GM10847 (cell line): ENCODE data around the gene SOX6.

Source experiments
- POLR2A ChIP-seq: IDR thresholded peaks from 2 replicates; pipeline ENCODE4 v1.6.1; 2011; ENCODE audit not compliant: insufficient read length; ENCODE audit errors: extremely low read depth

SOX6 gene

DNA sequence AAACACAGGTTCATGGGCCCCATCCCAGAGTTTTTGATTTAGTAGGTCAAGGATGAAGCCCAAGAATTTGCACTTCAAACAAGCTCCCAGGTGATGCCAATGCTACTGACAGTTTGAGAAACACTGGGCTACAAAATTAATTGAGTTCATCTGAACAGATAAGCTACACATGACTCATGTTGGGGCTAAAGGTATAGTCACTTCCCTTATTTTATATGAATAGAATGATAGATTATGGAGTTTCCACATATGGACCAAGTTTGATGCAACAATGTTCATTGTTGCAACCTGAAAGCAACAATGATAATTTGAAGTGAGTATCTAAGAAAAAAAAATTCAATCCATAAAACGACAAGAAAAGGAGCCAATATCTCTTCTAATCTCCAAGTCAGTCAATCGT lies 54.9 kb downstream of the SOX6 start:
- TF ChIP-seq POLR2A: no peak

GRCh38 chr11:16299884-16300782 lies 56.2 kb downstream of the SOX6 start:
- no peak for TF ChIP-seq POLR2A

DNA sequence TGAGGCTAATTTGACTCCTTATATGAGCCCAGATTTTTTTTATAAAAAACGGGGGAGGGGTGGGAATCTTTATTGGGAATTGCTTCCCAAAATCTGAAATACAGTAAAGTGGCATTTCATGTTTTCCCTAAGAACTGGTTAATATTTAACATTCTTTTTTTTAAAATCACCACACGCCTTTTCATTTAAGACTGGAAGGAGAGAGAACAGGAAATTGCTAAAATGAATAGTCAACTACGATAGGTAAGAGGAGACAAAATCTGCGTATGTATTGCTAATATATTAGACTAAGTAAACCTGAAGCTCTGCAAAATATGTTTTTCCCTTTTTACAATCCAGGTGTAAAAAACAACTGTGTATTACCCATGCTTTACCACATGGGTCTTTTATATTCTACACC lies 57.0 kb downstream of the SOX6 start:
- TF ChIP-seq POLR2A: no peak

DNA sequence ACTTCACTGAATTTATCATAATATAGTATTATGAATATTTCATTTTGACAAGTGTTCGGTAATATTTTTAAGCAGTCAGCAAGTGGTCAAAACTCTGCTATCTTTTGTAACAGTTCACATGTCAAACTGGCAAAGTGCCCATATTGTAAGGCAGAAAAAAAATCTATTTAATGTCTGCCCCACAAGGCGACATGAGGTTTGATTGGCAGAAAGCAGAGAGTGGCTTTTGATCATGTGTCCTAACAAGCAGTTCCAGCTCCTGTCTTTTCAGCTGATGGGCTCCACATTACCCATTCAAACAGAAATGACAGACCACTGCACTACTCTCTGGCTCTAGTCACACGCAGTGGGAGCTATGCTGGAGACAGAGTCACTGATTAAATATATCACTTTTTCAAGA lies 59.0 kb downstream of the SOX6 start:
- TF ChIP-seq POLR2A: no peak

GRCh38 chr11:16296273-16296672 lies 60.1 kb downstream of the SOX6 start:
- no peak for TF ChIP-seq POLR2A

GRCh38 chr11:16295592-16295991 lies 60.8 kb downstream of the SOX6 start:
- TF ChIP-seq POLR2A: no peak

- no peak for TF ChIP-seq POLR2A
Observed at GRCh38 chr11:16293204-16293681, 63.1 kb downstream of the SOX6 start.

GRCh38 chr11:16292167-16292859 lies 64.0 kb downstream of the SOX6 start:
- no peak for TF ChIP-seq POLR2A

DNA sequence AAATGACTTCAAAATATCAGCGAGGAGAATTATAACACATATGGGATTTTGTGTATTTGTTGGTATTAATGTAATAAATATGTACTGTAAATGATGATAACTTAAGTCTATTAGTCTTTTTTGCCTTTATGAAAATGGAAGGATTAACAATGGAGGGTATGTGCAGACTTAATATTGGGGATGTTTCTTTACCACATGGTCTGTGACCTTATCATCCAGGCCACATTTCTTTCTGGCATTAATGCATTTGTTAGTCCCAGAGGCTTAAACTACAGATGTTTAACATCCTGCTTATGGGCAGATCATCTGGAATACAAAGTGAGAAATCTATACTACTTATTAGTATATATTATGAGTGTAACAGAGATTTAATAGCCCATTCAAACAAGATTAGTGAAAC lies 64.6 kb downstream of the SOX6 start:
- no peak for TF ChIP-seq POLR2A

DNA sequence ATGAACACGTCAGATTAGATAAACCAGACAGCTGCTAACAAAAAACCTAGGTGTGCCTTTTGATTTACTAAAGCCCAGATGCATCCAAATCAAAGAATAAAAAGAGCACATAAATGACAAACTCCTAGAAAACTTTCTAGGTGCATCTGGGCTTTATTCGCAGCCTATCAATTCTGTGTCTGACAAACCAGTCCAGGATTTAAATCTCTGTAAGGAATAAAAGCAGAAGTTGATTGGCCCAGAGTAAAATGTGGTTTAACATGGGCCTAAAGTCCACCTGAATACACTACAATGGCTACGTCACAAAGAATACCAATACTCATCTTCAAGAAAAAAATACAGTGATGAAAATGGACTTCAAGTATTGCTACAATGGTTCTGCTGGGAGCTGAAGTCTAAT lies 66.8 kb downstream of the SOX6 start:
- TF ChIP-seq POLR2A: no peak

DNA sequence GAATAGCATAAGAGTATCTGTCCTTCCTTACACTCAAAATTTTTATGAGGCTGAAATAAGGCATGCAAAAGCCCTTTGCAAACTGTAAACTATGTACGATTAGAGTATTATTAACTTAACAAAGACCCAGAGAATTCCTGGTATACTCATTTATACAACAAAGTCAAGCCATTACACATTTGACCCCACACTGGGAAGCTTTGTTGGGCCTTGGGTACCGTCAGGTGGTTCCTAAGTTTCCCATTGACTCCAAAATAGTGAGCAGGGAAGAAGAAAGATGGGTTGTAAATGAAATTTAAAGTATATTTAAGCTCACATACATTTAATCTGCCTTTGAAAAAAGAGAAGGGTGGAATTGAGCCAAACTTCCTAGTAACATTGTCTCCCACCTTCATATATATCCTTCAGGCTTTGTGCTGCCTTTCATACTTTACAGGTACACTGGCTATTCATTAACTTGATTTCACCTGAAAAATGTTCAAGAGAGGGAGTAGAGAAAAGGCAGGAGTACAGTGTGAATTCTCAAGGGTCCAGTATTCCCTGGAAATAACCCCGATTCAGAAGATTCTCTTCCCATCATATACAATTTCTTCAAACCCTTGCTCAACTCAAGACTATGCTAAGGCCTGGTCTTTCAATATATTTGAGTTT lies 68.6 kb downstream of the SOX6 start:
- no peak for TF ChIP-seq POLR2A

DNA sequence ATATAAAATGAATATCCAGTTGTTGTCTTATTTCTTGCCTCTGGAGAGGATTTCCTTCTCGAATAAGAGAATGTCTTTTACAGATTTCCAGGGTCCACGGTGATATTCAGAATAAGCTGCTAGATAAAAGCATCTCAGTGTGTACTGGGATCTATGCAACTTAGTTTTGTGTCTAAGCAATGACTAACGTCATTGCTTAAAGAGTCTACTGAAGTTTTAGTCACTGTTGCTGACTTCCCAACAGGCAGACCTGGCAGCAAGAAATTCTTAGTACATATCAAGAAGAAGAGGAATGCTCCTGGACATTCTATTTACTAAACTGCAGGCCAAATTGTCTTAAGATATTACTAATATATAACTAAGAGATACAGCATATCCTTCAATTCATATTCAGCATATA lies 70.3 kb downstream of the SOX6 start:
- TF ChIP-seq POLR2A: no peak

- TF ChIP-seq POLR2A: no peak
Observed at GRCh38 chr11:16280256-16280682, 76.1 kb downstream of the SOX6 start.

GRCh38 chr11:16279524-16279923 lies 76.8 kb downstream of the SOX6 start:
- no peak for TF ChIP-seq POLR2A

- TF ChIP-seq POLR2A: no peak
Observed at GRCh38 chr11:16278979-16279378, 77.4 kb downstream of the SOX6 start.

GRCh38 chr11:16278273-16278672 lies 78.1 kb downstream of the SOX6 start:
- no peak for TF ChIP-seq POLR2A
